H9 (cell line): ENCODE data around the gene PRKAR1A. TPM values are rescaled to one million over a fixed set of nuclear protein-coding genes. Genes with fewer than 3 reads are reported as not detected.

Experiments used
- DNase-seq: peaks from one replicate; pipeline ENCODE4 v3.0.0-alpha.2; 2017
- H2AFZ ChIP-seq: one replicate; pipeline ENCODE4 v1.6.1; 2013; ENCODE audit warnings: mild to moderate bottlenecking, low read length, control low read depth, moderate library complexity
- H2AK5ac ChIP-seq: 2 replicates; pipeline ENCODE4 v1.6.1; 2013; ENCODE audit warnings: low read length, control low read depth, mixed read lengths; ENCODE audit not compliant: insufficient read length
- H2BK120ac ChIP-seq: one replicate; pipeline ENCODE4 v1.6.1; 2013; ENCODE audit warnings: low read depth, mild to moderate bottlenecking, low read length, control low read depth, inconsistent platforms; ENCODE audit not compliant: poor library complexity, severe bottlenecking
- H2BK12ac ChIP-seq: 2 replicates; pipeline ENCODE4 v1.6.1; 2013; ENCODE audit warnings: low read length, control low read depth, mixed read lengths, low read depth; ENCODE audit not compliant: insufficient read length
- H2BK15ac ChIP-seq: 2 replicates; pipeline ENCODE4 v1.6.1; 2013; ENCODE audit warnings: low read depth, low read length, control low read depth
- H2BK20ac ChIP-seq: one replicate; pipeline ENCODE4 v1.6.1; 2013; ENCODE audit warnings: low read depth, mild to moderate bottlenecking, low read length, control low read depth, inconsistent platforms; ENCODE audit not compliant: poor library complexity, severe bottlenecking
- H2BK5ac ChIP-seq: 2 replicates; pipeline ENCODE4 v1.6.1; 2013; ENCODE audit warnings: low read length, control low read depth, mixed read lengths; ENCODE audit not compliant: insufficient read length
- H3K14ac ChIP-seq: 2 replicates; pipeline ENCODE4 v1.6.1; 2013; ENCODE audit warnings: low read length, control low read depth; ENCODE audit not compliant: insufficient read depth
- H3K18ac ChIP-seq: 2 replicates; pipeline ENCODE4 v1.6.1; 2013; ENCODE audit warnings: low read depth, mild to moderate bottlenecking, mixed read lengths, low read length, control low read depth; ENCODE audit not compliant: insufficient read length
- H3K23ac ChIP-seq: 2 replicates; pipeline ENCODE4 v1.6.1; 2013; ENCODE audit warnings: low read length, control low read depth, mixed read lengths, low read depth; ENCODE audit not compliant: insufficient read length
- H3K23me2 ChIP-seq: 2 replicates; pipeline ENCODE4 v1.6.1; 2013; ENCODE audit warnings: low read depth, mild to moderate bottlenecking, mixed read lengths, low read length, control low read depth; ENCODE audit not compliant: insufficient read length, poor library complexity, severe bottlenecking
- H3K27ac ChIP-seq: 2 replicates; pipeline ENCODE4 v1.5.1; 2013; ENCODE audit warnings: low read length, control low read depth, mixed read lengths, low read depth; ENCODE audit not compliant: insufficient read length
- H3K27me3 ChIP-seq: 2 replicates; pipeline ENCODE4 v1.6.1; 2013; ENCODE audit warnings: low read length, control low read depth, inconsistent platforms; ENCODE audit not compliant: insufficient read depth
- H3K4ac ChIP-seq: 2 replicates; pipeline ENCODE4 v1.6.1; 2013; ENCODE audit warnings: low read depth, mild to moderate bottlenecking, control low read depth, inconsistent platforms, low read length, moderate library complexity
- H3K4me1 ChIP-seq: 2 replicates; pipeline ENCODE4 v1.6.1; 2013; ENCODE audit warnings: low read length, control low read depth, inconsistent platforms; ENCODE audit not compliant: insufficient read depth
- H3K4me2 ChIP-seq: 2 replicates; pipeline ENCODE4 v1.6.1; 2013; ENCODE audit warnings: low read length, control low read depth, mixed read lengths; ENCODE audit not compliant: insufficient read length, insufficient read depth
- H3K56ac ChIP-seq: 2 replicates; pipeline ENCODE4 v1.6.1; 2013; ENCODE audit warnings: low read depth, mild to moderate bottlenecking, mixed read lengths, low read length, control low read depth; ENCODE audit not compliant: insufficient read length
- H3K79me1 ChIP-seq: 2 replicates; pipeline ENCODE4 v1.6.1; 2013; ENCODE audit warnings: low read depth, mild to moderate bottlenecking, moderate library complexity, low read length, control low read depth, inconsistent platforms; ENCODE audit not compliant: insufficient read depth, poor library complexity, severe bottlenecking
- H3K79me2 ChIP-seq: 2 replicates; pipeline ENCODE4 v1.6.1; 2013; ENCODE audit warnings: low read length, control low read depth, inconsistent platforms; ENCODE audit not compliant: insufficient read depth
- H3K9ac ChIP-seq: 2 replicates; pipeline ENCODE4 v1.6.1; 2013; ENCODE audit warnings: low read length, control low read depth, mixed read lengths; ENCODE audit not compliant: insufficient read length; ENCODE audit errors: extremely low read depth
- H3K9me3 ChIP-seq: one replicate; pipeline ENCODE4 v1.6.1; 2013; ENCODE audit warnings: low read depth, low read length, inconsistent platforms; ENCODE audit not compliant: control insufficient read depth
- H3T11ph ChIP-seq: one replicate; pipeline ENCODE4 v1.6.1; 2013; ENCODE audit warnings: mild to moderate bottlenecking, low read length, control low read depth, inconsistent platforms
- H4K20me1 ChIP-seq: one replicate; pipeline ENCODE4 v1.6.1; 2013; ENCODE audit not compliant: control insufficient read depth, insufficient read length, insufficient read depth
- H4K5ac ChIP-seq: 2 replicates; pipeline ENCODE4 v1.6.1; 2013; ENCODE audit warnings: low read depth, mild to moderate bottlenecking, mixed read lengths, low read length, control low read depth; ENCODE audit not compliant: insufficient read length
- H4K8ac ChIP-seq: replicated peaks from 2 replicates; pipeline ENCODE4 v1.6.1; 2013; ENCODE audit warnings: low read length, control low read depth, mixed read lengths, low read depth; ENCODE audit not compliant: insufficient read length
- H4K91ac ChIP-seq: 2 replicates; pipeline ENCODE4 v1.6.1; 2013; ENCODE audit warnings: low read depth, mild to moderate bottlenecking, moderate library complexity, mixed read lengths, low read length, control low read depth; ENCODE audit not compliant: insufficient read length
- H3K27ac Mint-ChIP-seq, 3 experiments: 2 replicates in 2 of 3; 3 replicates in 1 of 3; pipeline ENCODE4 v1.8.0; 2020 to 2021; ENCODE audit warnings: mixed read lengths in 3 of 3, mild to moderate bottlenecking in 1 of 3, moderate library complexity in 1 of 3
- H3K27me3 Mint-ChIP-seq: 2 replicates; pipeline ENCODE4 v1.8.0; 2021; ENCODE audit warnings: low read depth, mild to moderate bottlenecking, moderate library complexity, mixed read lengths
- H3K36me3 Mint-ChIP-seq, 3 experiments: 2 replicates in 2 of 3; 3 replicates in 1 of 3; pipeline ENCODE4 v1.8.0; 2020 to 2021; ENCODE audit warnings: low read depth in 3 of 3, mixed read lengths in 3 of 3; ENCODE audit not compliant: insufficient read depth in 1 of 3
- H3K4me1 Mint-ChIP-seq, 2 experiments: 2 replicates each; pipeline ENCODE4 v1.8.0; 2020; ENCODE audit warnings: mixed read lengths in 2 of 2
- H3K4me3 Mint-ChIP-seq, 2 experiments: 2 replicates in 1 of 2; 3 replicates in 1 of 2; pipeline ENCODE4 v1.8.0; 2020 to 2021; ENCODE audit warnings: mild to moderate bottlenecking in 2 of 2, mixed read lengths in 2 of 2, moderate library complexity in 1 of 2
- H3K9me3 Mint-ChIP-seq, 2 experiments: 2 replicates in 1 of 2; 3 replicates in 1 of 2; pipeline ENCODE4 v1.8.0; 2020; ENCODE audit warnings: mild to moderate bottlenecking in 2 of 2, mixed read lengths in 2 of 2, moderate library complexity in 1 of 2
- CTCF ChIP-seq: fragments of 200-600 bp; sonication (generic); conservative IDR thresholded peaks from 3 replicates; pipeline ENCODE4 v1.8.0; 2021; ENCODE audit warnings: antibody characterized with exemption, mild to moderate bottlenecking
- WGBS: extraction: QIAGEN DNeasy Blood & Tissue Kit; methylation state at CpG from one replicate; pipeline ENCODE4 v1.1.7; 2013; ENCODE audit warnings: missing lambda C conversion rate, low lambda C conversion rate, mixed read lengths; ENCODE audit not compliant: insufficient read length; ENCODE audit errors: extremely low coverage; 5-methylcytosine and 5-hydroxymethylcytosine counted together
- total RNA-seq: library from RNA; stranded (reverse); gene quantifications from 2 replicates; pipeline ENCODE4 v1.2.1, GENCODE V29; 2021

PRKAR1A gene
- total RNA-seq, 1 experiment from 2014 or later = 171 TPM

- H3K18ac ChIP-seq = no peak overlapping the region
- no peaks in the 10 kb centered on the region for H3K9me3 ChIP-seq
- H3K27me3 ChIP-seq = no peaks in the 10 kb centered on the region
- H2AK5ac ChIP-seq = no peak overlapping the region
- H3K14ac ChIP-seq = no peak overlapping the region
- no peaks in the 10 kb centered on the region for H3K4me1 ChIP-seq
- H4K5ac ChIP-seq = no peak overlapping the region
- no peak for DNase-seq
- no peaks in the 10 kb centered on the region for H3K79me2 ChIP-seq
- Mint-ChIP-seq H3K36me3 (no peaks in the 10 kb centered on the region), H3K27ac (no peak overlapping the region), H3K4me3 (no peak overlapping the region), H3K4me1 (peaks cover 2 to 6% of the 10 kb centered on the region in 2 experiments; a peak in 3 of 4 replicates), H3K9me3 (no peaks in the 10 kb centered on the region), H3K27me3 (no peaks in the 10 kb centered on the region; the same call in 1 of the 2 replicates)
- no peaks in the 10 kb centered on the region for H4K20me1 ChIP-seq
- H3K4me2 ChIP-seq = no peak overlapping the region
- no peak overlapping the region for H2BK120ac ChIP-seq
- no peak overlapping the region for H2BK5ac ChIP-seq
- no peak overlapping the region for H4K91ac ChIP-seq
- H3K23ac ChIP-seq = no peak overlapping the region
- H2AFZ ChIP-seq = no peak overlapping the region
- H3K4ac ChIP-seq = no peak overlapping the region
- H2BK15ac ChIP-seq = no peak overlapping the region
- no peak overlapping the region for H3K27ac ChIP-seq
- no peak overlapping the region for H3K56ac ChIP-seq
- no peak for TF ChIP-seq CTCF
- no peak overlapping the region for H3T11ph ChIP-seq
- no peak overlapping the region for H2BK20ac ChIP-seq
- H3K9ac ChIP-seq = no peak overlapping the region
- H2BK12ac ChIP-seq = no peak overlapping the region
- no peaks in the 10 kb centered on the region for H3K79me1 ChIP-seq
- no peaks in the 10 kb centered on the region for H3K23me2 ChIP-seq
- WGBS = no CpG with 5 or more reads among the region's 1 CpG
- no peak overlapping the region for H4K8ac ChIP-seq
Measured at GRCh38 chr17:68468788-68469187, 43.4 kb upstream of the PRKAR1A start.
